H9 (cell line): Measurements from ENCODE around the gene CD151. TPM values are rescaled to one million over a fixed set of nuclear protein-coding genes. Genes with fewer than 3 reads are reported as not detected.

Source experiments
- DNase-seq: peaks from one replicate; pipeline ENCODE4 v3.0.0-alpha.2; 2017
- H2AFZ ChIP-seq: one replicate; pipeline ENCODE4 v1.6.1; 2013; ENCODE audit warnings: mild to moderate bottlenecking, low read length, control low read depth, moderate library complexity
- H2AK5ac ChIP-seq: 2 replicates; pipeline ENCODE4 v1.6.1; 2013; ENCODE audit warnings: low read length, control low read depth, mixed read lengths; ENCODE audit not compliant: insufficient read length
- H2BK120ac ChIP-seq: one replicate; pipeline ENCODE4 v1.6.1; 2013; ENCODE audit warnings: low read depth, mild to moderate bottlenecking, low read length, control low read depth, inconsistent platforms; ENCODE audit not compliant: poor library complexity, severe bottlenecking
- H2BK12ac ChIP-seq: 2 replicates; pipeline ENCODE4 v1.6.1; 2013; ENCODE audit warnings: low read length, control low read depth, mixed read lengths, low read depth; ENCODE audit not compliant: insufficient read length
- H2BK15ac ChIP-seq: 2 replicates; pipeline ENCODE4 v1.6.1; 2013; ENCODE audit warnings: low read depth, low read length, control low read depth
- H2BK20ac ChIP-seq: one replicate; pipeline ENCODE4 v1.6.1; 2013; ENCODE audit warnings: low read depth, mild to moderate bottlenecking, low read length, control low read depth, inconsistent platforms; ENCODE audit not compliant: poor library complexity, severe bottlenecking
- H2BK5ac ChIP-seq: 2 replicates; pipeline ENCODE4 v1.6.1; 2013; ENCODE audit warnings: low read length, control low read depth, mixed read lengths; ENCODE audit not compliant: insufficient read length
- H3K14ac ChIP-seq: 2 replicates; pipeline ENCODE4 v1.6.1; 2013; ENCODE audit warnings: low read length, control low read depth; ENCODE audit not compliant: insufficient read depth
- H3K18ac ChIP-seq: 2 replicates; pipeline ENCODE4 v1.6.1; 2013; ENCODE audit warnings: low read depth, mild to moderate bottlenecking, mixed read lengths, low read length, control low read depth; ENCODE audit not compliant: insufficient read length
- H3K23ac ChIP-seq: 2 replicates; pipeline ENCODE4 v1.6.1; 2013; ENCODE audit warnings: low read length, control low read depth, mixed read lengths, low read depth; ENCODE audit not compliant: insufficient read length
- H3K23me2 ChIP-seq: 2 replicates; pipeline ENCODE4 v1.6.1; 2013; ENCODE audit warnings: low read depth, mild to moderate bottlenecking, mixed read lengths, low read length, control low read depth; ENCODE audit not compliant: insufficient read length, poor library complexity, severe bottlenecking
- H3K27ac ChIP-seq: 2 replicates; pipeline ENCODE4 v1.5.1; 2013; ENCODE audit warnings: low read length, control low read depth, mixed read lengths, low read depth; ENCODE audit not compliant: insufficient read length
- H3K27me3 ChIP-seq: 2 replicates; pipeline ENCODE4 v1.6.1; 2013; ENCODE audit warnings: low read length, control low read depth, inconsistent platforms; ENCODE audit not compliant: insufficient read depth
- H3K4ac ChIP-seq: 2 replicates; pipeline ENCODE4 v1.6.1; 2013; ENCODE audit warnings: low read depth, mild to moderate bottlenecking, control low read depth, inconsistent platforms, low read length, moderate library complexity
- H3K4me1 ChIP-seq: 2 replicates; pipeline ENCODE4 v1.6.1; 2013; ENCODE audit warnings: low read length, control low read depth, inconsistent platforms; ENCODE audit not compliant: insufficient read depth
- H3K4me2 ChIP-seq: 2 replicates; pipeline ENCODE4 v1.6.1; 2013; ENCODE audit warnings: low read length, control low read depth, mixed read lengths; ENCODE audit not compliant: insufficient read length, insufficient read depth
- H3K56ac ChIP-seq: 2 replicates; pipeline ENCODE4 v1.6.1; 2013; ENCODE audit warnings: low read depth, mild to moderate bottlenecking, mixed read lengths, low read length, control low read depth; ENCODE audit not compliant: insufficient read length
- H3K79me1 ChIP-seq: 2 replicates; pipeline ENCODE4 v1.6.1; 2013; ENCODE audit warnings: low read depth, mild to moderate bottlenecking, moderate library complexity, low read length, control low read depth, inconsistent platforms; ENCODE audit not compliant: insufficient read depth, poor library complexity, severe bottlenecking
- H3K79me2 ChIP-seq: 2 replicates; pipeline ENCODE4 v1.6.1; 2013; ENCODE audit warnings: low read length, control low read depth, inconsistent platforms; ENCODE audit not compliant: insufficient read depth
- H3K9ac ChIP-seq: 2 replicates; pipeline ENCODE4 v1.6.1; 2013; ENCODE audit warnings: low read length, control low read depth, mixed read lengths; ENCODE audit not compliant: insufficient read length; ENCODE audit errors: extremely low read depth
- H3K9me3 ChIP-seq: one replicate; pipeline ENCODE4 v1.6.1; 2013; ENCODE audit warnings: low read depth, low read length, inconsistent platforms; ENCODE audit not compliant: control insufficient read depth
- H3T11ph ChIP-seq: one replicate; pipeline ENCODE4 v1.6.1; 2013; ENCODE audit warnings: mild to moderate bottlenecking, low read length, control low read depth, inconsistent platforms
- H4K20me1 ChIP-seq: one replicate; pipeline ENCODE4 v1.6.1; 2013; ENCODE audit not compliant: control insufficient read depth, insufficient read length, insufficient read depth
- H4K5ac ChIP-seq: 2 replicates; pipeline ENCODE4 v1.6.1; 2013; ENCODE audit warnings: low read depth, mild to moderate bottlenecking, mixed read lengths, low read length, control low read depth; ENCODE audit not compliant: insufficient read length
- H4K8ac ChIP-seq: replicated peaks from 2 replicates; pipeline ENCODE4 v1.6.1; 2013; ENCODE audit warnings: low read length, control low read depth, mixed read lengths, low read depth; ENCODE audit not compliant: insufficient read length
- H4K91ac ChIP-seq: 2 replicates; pipeline ENCODE4 v1.6.1; 2013; ENCODE audit warnings: low read depth, mild to moderate bottlenecking, moderate library complexity, mixed read lengths, low read length, control low read depth; ENCODE audit not compliant: insufficient read length
- H3K27ac Mint-ChIP-seq, 3 experiments: 2 replicates in 2 of 3; 3 replicates in 1 of 3; pipeline ENCODE4 v1.8.0; 2020 to 2021; ENCODE audit warnings: mixed read lengths in 3 of 3, mild to moderate bottlenecking in 1 of 3, moderate library complexity in 1 of 3
- H3K27me3 Mint-ChIP-seq: 2 replicates; pipeline ENCODE4 v1.8.0; 2021; ENCODE audit warnings: low read depth, mild to moderate bottlenecking, moderate library complexity, mixed read lengths
- H3K36me3 Mint-ChIP-seq, 3 experiments: 2 replicates in 2 of 3; 3 replicates in 1 of 3; pipeline ENCODE4 v1.8.0; 2020 to 2021; ENCODE audit warnings: low read depth in 3 of 3, mixed read lengths in 3 of 3; ENCODE audit not compliant: insufficient read depth in 1 of 3
- H3K4me1 Mint-ChIP-seq, 2 experiments: 2 replicates each; pipeline ENCODE4 v1.8.0; 2020; ENCODE audit warnings: mixed read lengths in 2 of 2
- H3K4me3 Mint-ChIP-seq, 2 experiments: 2 replicates in 1 of 2; 3 replicates in 1 of 2; pipeline ENCODE4 v1.8.0; 2020 to 2021; ENCODE audit warnings: mild to moderate bottlenecking in 2 of 2, mixed read lengths in 2 of 2, moderate library complexity in 1 of 2
- H3K9me3 Mint-ChIP-seq, 2 experiments: 2 replicates in 1 of 2; 3 replicates in 1 of 2; pipeline ENCODE4 v1.8.0; 2020; ENCODE audit warnings: mild to moderate bottlenecking in 2 of 2, mixed read lengths in 2 of 2, moderate library complexity in 1 of 2
- WGBS: extraction: QIAGEN DNeasy Blood & Tissue Kit; methylation state at CpG from one replicate; pipeline ENCODE4 v1.1.7; 2013; ENCODE audit warnings: missing lambda C conversion rate, low lambda C conversion rate, mixed read lengths; ENCODE audit not compliant: insufficient read length; ENCODE audit errors: extremely low coverage; 5-methylcytosine and 5-hydroxymethylcytosine counted together
- total RNA-seq: library from RNA; stranded (reverse); gene quantifications from 2 replicates; pipeline ENCODE4 v1.2.1, GENCODE V29; 2021
- TF ChIP-seq, protein P1 (sequence below): fragments of 200-600 bp; sonication (generic); conservative IDR thresholded peaks from 3 replicates; pipeline ENCODE4 v1.8.0; 2021; ENCODE audit warnings: antibody characterized with exemption, mild to moderate bottlenecking

The CD151 gene
- total RNA-seq, 1 experiment from 2014 or later, result 138 TPM

DNA sequence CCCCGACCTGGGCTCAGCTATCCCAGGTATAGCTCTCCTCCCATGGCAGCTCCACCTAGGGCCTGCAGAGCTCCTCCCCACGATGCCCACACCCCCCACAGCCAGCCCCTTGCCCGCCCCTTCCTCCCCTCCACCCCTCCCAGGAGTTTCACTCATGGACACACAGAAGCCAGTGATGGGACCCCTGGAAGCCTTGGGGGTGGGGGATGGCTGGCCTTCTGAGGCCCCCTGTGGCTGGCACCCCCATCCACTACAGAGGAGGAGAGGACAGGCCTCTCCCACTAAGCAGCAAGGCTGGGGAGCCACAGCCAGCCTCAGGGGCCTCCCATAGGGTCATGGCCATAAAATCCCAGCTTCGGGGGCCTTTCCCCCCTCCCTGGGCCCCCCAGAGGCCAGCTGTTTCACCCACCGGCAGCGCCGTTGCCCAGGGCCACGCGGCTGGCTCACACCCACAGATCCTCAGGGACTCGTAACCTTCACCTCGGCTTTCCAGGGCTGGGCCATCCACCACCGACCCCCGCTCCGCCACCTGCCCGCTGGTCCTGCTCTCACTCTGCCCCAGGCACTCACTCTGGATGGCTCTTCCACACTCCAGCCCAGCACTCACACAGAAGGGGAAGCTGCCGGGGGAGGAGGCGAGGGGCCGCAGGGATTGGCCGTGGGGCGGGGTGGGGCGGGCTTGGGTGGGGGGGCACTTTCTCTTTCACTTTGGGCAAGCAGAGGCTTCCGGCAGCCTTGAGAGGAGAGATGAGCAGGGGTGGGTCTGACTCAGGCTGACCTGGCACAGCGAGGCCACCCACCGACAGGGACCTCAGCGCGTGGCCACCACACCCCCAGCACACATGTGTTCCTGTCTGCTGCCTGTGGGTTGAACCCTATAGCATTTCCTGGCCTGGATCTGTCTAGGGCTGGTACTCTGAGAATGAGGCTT lies 36.9 kb upstream of the CD151 start:
- Histone ChIP-seq H3T11ph (no peak overlapping the region), H3K9me3 (no peaks in the 10 kb centered on the region), H3K79me1 (no peaks in the 10 kb centered on the region), H3K23ac (no peak overlapping the region), H3K23me2 (peaks cover 9% of the 10 kb centered on the region), H2BK12ac (no peak overlapping the region), H3K9ac (peak overlapping the region; percentile 10), H3K27ac (no peak overlapping the region), H3K27me3 (no peaks in the 10 kb centered on the region), H2AK5ac (no peak overlapping the region), H3K79me2 (no peaks in the 10 kb centered on the region), H4K5ac (no peak overlapping the region), H3K14ac (no peak overlapping the region; the same call in 1 of the 2 replicates), H2BK5ac (no peak overlapping the region), H2BK15ac (no peak overlapping the region), H4K8ac (no peak overlapping the region), H2AFZ (no peak overlapping the region), H3K4me2 (no peak overlapping the region), H3K4ac (no peak overlapping the region), H4K91ac (no peak overlapping the region), H3K56ac (no peak overlapping the region), H4K20me1 (peaks cover 2% of the 10 kb centered on the region), H3K18ac (no peak overlapping the region), H2BK20ac (no peak overlapping the region), H2BK120ac (no peak overlapping the region), H3K4me1 (no peaks in the 10 kb centered on the region; the same call in 1 of the 2 replicates)
- H3K4me1 Mint-ChIP-seq, result peaks cover 11 to 22% of the 10 kb centered on the region in 2 experiments
- peaks cover 0 to 17% (median 7%) of the 10 kb centered on the region in 3 experiments; a peak in 4 of 7 replicates for H3K36me3 Mint-ChIP-seq
- no peak for DNase-seq
- TF ChIP-seq, protein P1, sequence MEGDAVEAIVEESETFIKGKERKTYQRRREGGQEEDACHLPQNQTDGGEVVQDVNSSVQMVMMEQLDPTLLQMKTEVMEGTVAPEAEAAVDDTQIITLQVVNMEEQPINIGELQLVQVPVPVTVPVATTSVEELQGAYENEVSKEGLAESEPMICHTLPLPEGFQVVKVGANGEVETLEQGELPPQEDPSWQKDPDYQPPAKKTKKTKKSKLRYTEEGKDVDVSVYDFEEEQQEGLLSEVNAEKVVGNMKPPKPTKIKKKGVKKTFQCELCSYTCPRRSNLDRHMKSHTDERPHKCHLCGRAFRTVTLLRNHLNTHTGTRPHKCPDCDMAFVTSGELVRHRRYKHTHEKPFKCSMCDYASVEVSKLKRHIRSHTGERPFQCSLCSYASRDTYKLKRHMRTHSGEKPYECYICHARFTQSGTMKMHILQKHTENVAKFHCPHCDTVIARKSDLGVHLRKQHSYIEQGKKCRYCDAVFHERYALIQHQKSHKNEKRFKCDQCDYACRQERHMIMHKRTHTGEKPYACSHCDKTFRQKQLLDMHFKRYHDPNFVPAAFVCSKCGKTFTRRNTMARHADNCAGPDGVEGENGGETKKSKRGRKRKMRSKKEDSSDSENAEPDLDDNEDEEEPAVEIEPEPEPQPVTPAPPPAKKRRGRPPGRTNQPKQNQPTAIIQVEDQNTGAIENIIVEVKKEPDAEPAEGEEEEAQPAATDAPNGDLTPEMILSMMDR, result no peak
- H3K27ac Mint-ChIP-seq, result no peak overlapping the region
- WGBS, result no CpG with 5 or more reads among the region's 26 CpGs
- no peaks in the 10 kb centered on the region for H3K27me3 Mint-ChIP-seq
- H3K4me3 Mint-ChIP-seq, result peak overlapping the region in 1 of 2 experiments; percentile 87; a peak in 3 of 5 replicates
- no peaks in the 10 kb centered on the region for H3K9me3 Mint-ChIP-seq
